Measurements from ENCODE around the gene KRT82.

DNA sequence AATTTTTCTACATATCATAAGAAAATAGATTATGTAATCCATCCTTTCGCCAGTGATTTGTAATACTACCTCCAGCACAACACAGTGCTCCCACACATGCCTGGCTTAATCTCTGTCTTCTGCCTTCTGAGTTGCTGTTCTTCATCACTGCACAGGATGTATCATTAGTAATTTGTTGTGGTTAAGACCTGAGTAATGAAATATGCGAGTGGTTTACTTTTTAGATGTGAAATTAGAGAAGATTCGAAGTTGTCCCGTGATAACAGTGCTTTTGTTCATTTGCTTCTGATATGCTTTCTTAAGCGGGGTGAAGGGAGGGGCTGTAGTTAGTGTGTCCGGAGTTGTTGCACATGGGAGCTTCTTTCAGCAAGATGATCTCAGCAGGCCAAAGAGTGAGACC is 56.9 kb downstream of the KRT82 start:
- TF ChIP-seq, protein P1, sequence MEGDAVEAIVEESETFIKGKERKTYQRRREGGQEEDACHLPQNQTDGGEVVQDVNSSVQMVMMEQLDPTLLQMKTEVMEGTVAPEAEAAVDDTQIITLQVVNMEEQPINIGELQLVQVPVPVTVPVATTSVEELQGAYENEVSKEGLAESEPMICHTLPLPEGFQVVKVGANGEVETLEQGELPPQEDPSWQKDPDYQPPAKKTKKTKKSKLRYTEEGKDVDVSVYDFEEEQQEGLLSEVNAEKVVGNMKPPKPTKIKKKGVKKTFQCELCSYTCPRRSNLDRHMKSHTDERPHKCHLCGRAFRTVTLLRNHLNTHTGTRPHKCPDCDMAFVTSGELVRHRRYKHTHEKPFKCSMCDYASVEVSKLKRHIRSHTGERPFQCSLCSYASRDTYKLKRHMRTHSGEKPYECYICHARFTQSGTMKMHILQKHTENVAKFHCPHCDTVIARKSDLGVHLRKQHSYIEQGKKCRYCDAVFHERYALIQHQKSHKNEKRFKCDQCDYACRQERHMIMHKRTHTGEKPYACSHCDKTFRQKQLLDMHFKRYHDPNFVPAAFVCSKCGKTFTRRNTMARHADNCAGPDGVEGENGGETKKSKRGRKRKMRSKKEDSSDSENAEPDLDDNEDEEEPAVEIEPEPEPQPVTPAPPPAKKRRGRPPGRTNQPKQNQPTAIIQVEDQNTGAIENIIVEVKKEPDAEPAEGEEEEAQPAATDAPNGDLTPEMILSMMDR (IDR thresholded peaks at IDR 0.05), result no peak
- TF ChIP-seq POLR2A (IDR thresholded peaks at IDR 0.05), result no peak
